NCI-H774 (cell line): Measurements from ENCODE around the gene RAE1.

Source experiments
- DNase-seq: peaks from one replicate; lab custom pipeline; 2025; lab: John Stamatoyannopoulos, UW

RAE1 gene

DNA sequence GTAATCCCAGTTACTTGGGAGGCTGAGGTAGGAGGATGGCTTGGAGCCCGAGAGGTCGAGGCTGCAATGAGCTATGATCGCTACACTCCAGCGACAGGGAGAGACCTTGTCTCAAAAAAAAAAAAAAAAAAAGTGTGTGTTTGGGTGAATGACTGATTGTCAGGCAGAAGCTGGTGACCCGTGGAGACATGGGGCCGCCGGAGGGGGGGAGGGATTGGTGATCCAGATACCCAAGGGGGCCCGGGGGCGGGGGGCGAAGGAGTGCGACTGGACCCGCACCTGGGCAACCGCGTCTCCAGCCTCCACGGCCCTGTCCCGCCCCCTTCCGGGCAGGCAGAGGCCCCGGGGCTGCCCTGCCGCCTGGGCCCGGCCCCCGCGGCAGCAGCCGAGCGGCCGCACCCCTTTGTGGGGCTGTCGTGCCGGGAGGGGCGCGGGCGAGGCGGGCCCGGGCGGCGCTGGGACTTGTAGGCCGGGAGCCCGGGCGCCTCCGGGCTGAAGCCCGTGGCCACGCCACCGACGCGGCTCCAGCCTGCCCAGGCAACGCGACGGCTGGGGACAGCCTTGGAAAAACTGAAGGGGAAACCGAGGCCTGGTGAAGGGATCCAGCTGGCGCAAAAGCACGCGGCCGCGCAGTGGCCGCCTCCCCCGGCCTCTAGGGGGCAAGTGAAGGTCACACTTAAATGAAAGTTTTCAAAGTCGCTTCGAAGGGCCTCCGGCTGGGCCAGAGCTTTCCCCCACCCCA, 38.1 kb downstream of the RAE1 start:
- DNase-seq, result peak; percentile 75

DNA sequence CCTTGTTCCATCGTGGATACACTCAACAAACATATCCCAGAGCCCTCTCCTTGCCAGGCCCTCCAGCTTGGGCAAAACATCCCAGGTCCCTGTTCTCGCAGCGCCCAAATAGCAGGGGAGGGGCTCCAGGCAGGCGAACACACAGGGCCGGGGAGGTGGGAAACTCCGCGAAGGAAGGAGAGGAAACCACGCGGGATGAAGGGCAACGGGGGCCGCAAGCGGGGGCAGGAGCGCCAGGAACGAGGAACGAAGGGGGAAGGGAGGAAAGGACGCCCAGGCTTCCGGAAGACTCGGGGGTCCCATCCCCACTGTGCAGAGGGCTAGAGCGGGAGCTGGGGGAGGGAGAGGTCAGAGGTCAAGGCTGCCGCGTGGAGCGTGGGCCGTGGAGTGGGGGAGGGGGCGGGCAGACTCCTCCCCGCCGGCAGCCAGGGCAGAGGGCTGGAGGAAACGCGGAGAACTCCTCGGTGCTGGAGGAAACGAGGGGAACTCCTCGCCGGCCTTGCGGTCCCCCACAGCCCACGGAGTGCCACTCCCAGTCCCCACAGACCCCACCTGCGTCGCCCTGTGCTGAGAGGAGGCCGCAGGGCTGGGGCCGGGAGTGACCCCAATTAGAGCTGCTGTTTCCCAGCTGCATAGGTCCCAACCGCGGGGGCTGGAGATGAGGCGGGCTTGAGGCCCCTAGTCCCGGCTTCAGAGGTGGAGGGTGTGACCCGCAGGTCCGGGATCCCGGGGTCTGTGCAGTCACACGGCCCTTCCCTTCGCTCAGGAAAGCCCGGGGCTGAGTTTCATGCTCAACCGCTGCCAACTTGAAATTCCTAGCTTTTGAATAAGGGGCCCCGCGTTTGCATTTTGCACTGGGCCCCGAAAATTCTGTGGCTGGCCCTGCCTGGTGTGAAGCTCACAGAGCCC, 38.9 kb downstream of the RAE1 start:
- DNase-seq, result no peak

DNA sequence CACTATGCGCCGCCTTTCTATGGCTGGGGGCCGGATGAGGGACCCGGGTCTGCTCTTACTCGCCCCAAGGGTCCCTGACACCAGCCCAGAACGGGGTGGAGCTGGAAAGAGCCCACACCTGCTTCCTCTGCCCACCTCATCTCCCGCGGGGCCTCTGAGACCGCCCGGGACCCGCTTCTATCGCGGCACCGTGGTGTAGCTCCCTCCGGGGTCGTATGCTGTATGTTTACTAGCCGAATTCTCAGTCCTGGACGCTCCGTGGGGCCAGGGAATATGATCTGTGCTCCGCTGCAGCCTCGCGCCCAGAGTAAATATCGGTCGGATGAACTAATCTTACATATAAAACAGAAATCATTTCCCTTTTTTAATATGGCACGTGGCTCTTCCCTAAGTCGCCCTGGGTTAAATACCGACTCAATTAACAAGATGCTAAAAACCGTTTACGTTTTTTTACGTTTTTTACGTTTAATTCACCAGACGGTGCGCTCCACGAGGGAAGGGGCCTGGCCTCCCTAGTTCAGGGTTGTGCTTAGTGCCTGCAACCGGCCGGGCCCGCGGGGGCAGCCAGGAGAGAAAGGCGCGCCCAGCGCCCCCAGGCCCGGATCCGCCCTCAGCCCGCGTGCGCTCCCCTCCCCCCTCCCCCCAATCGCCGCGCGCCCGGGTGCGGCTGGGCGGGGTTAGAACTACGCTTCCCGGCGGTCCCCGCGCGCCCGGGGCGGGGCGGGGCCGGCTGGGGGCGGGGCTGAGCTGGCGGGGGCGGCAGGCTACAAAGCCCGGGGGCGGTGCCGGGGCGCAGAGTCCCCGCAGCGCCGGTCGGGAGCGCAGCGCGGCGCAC, 39.8 kb downstream of the RAE1 start, which contains the start of gene RBM38:
TSS of gene RBM38 (plus strand) at position 793 of the 835 bp plus-strand sequence. CDS start 186 bp downstream, outside the sequence.
- peak; percentile 77 for DNase-seq

DNA sequence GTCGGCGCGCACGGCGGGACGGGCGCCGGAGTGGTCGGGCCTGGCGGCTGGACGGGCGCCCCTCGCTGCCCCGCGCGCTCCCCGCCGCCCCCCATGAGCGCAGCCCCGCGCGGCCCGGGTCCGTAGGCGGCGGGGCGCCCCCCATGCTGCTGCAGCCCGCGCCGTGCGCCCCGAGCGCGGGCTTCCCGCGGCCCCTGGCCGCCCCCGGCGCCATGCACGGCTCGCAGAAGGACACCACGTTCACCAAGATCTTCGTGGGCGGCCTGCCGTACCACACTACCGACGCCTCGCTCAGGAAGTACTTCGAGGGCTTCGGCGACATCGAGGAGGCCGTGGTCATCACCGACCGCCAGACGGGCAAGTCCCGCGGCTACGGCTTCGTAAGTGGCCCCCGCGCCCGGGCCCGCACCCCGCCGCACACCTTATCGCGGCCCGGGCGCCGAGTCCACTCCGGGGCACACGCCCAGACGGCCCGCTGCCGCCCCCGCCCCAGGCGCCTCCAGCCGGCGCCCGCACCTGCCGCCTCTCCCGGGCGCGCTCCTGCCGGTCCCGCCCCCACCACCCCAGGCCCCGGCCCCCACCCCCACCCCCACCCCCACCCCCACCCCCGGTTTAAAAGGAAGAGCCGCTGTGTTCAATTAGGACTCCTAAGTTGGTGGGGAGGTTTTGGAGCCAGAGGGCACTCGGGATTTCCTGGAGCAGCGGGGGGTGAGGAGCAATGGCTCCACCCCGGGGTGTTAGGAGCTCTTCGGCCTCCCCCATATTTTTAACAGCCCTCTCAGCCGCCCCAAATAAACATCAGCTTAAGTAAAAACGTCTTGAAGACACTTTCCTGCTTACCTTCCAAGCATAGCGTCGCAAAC, 40.6 kb downstream of the RAE1 start:
- peak; percentile 31 for DNase-seq

DNA sequence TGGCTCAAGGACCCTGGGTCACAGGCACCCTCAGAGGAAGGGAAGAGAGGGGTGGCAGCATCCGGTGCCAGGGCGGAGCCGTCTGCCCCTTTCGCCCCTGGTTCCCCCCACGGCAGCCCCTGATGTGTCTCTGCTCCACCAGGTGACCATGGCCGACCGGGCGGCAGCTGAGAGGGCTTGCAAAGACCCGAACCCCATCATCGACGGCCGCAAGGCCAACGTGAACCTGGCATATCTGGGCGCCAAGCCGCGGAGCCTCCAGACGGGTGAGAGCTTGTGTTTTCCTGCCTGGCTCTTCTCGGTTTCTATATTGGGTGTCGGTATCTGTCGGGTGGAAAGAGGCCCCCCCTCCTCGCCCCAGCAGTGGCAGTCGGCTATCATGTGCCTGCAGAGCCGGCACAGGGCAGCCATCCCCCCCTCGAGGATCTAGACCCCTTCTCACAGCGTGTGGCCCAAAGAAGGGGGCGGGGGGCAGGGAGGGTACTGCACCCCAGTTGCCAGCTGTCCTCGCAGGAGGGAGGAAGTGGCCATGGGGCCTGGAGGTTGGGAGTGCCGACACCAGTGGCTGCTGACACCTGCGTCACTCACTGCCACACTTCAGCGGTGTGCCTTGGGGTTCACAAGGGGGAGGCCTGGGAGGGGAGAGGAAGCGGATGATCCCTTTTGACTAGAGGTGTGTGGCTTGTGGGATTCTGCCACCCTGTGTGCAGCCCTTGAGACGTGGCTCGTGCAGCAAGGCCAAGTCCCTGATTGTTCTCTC, 41.6 kb downstream of the RAE1 start:
- peak; percentile 16 for DNase-seq

DNA sequence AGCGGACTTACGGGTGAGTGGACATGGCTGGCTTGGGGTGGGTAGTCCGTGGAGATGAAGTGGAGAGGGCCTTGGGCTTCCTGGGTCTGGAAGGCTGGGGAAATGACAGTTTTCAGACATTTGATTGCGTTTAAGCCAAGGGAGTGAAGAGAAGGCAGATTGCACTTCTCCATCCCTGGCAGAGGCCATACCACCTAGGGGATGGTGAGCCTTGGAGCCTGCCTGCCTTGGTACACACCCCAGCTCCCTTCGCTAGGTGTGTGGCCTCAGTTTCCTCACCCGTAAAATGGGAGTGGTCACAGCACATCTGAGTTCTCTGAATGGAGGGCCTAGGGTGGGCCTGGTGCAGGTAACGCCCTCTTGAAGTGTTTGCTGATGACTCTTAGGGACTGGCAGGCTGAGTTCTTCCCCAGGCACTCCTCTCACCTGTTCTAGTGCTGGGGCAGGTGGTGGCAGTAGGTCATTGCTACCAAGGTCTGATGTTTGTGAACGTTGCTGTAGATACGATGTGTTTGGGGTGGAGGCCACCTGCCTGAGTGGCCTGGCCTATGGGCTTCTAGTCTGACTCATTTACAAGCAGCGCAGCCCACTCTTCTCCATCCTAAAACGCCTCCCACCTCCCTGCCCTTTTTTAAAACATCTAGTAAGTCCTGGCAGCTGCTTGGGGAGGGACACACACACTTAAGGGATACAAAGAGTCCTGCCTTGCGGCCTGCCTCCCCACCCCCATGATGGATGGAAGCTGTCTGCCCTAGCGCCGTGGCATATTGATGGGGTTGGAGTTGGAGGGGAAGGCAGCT, 42.5 kb downstream of the RAE1 start:
- peak; percentile 89 for DNase-seq

DNA sequence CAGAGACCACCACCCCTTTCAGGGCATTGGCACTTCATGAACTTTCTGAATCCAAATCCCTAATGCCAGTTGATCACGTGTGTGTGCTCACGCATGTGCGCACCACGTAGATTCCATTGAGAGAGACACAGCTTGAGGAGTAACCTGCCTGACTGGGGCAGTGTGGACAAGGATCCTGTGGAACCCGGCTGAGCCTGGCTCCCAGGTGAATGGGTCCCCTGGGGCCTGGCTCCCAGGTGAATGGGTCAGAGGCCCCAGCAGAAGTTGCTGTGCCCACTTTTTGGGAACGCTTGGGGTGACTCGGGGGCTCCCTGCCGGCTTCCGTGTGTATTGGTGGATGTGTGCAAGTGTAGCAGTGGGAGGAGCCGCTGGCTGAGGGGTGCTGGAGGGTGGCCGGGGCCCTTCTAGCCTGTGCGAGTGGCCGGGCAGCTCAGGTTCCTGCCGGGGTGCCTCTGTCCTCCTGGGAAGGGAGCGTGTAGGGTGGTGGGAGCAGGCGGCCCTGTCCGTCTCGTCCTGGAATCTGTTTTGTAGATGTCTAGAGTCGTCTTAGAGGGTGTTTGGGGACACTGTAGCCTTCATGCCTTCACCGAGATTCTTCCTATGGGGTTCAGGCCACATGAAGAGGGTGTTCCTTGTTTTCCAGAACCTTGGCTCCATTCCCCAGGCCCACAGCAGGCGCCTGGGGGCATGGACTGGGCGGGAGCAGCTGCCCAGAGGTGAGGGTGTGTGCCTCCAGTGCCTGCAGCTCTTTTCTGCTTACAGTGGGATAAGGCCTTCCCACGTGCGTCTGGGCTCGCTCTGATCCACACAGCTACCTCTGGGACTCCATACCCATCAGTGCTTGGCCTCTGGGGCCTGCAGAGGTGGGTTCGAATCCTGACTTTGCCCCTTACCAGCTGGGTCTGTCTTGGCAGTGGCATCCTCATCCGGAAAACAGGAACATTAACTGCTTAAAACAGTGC, 43.3 kb downstream of the RAE1 start:
- DNase-seq, result no peak

DNA sequence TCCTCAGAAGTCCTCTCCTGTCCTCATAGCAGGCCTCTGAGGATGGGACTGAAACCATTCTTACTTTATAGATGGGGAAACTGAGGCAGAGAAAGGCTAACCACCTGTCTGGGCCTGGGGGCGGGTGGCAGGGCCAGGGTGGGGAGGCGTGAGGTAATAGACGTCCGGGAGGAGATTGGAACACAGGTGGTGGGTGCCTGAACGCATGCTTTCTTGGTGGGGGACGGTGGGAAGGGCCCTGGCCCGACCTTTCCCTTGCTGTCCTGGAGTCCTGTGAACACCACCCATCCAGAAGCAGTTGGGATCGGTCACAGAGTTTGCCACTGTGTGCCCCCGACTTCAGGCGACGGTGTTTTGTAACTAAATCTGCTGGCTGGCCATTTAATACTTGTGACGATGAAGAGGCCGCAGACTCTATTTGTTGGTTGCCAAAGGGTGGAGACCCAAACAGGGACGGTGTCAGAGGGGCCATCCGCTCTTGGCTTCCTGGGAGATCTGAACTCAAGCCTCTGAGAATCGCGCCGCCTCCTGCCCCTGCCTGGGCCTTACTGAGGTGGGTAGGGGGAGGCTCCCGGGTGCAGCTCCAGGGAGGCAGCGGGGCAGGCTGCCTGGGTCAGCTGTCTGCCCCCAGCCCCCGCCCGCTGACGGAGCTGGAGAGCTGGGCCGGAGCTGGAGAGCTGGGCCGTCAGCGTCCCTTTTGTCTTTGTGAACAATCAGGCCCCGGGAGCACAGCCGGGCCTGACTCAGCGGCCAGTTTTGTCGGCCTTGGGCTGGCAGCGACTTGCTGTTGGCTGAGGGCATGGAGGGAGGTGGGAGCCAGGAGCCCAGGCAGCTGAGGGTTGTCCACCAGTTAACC, 44.3 kb downstream of the RAE1 start:
- DNase-seq, result peak; percentile 67

DNA sequence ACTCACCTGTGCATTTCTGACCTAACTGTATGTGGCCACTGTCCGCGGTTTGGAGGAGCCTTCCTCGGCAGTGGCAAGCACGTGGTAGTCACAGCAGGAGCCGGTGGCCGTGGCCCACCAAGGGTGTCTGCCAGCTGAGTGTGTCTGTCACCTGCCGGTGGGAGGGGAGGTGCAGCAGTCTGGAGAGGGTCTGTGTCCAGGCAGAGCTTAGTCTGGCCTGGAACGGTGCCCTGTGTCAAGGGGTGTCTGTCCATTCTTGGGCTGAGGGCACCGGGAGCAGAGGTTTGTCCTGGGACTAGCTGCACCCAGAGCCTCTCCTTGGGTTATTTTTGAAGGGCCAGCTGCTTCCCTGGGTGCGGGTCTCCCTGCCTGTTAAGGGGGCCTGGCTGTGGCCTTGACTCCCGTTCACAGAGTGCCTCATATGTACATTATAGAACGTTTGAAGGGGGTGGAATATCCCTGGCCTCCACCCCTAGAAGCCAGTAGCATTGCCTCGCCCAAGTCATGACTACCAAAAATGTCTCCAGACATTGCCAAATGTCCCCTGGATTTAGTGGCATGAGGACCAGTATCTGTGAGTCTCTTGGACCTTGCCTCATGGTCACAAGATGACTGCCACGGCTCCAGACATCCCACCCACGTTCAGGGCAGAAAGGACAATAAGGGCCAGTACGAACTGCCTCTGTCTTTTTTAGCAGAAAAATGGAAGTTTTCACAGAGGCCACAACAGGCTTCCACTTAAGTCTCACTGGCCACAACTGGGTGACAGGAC, 45.3 kb downstream of the RAE1 start:
- no peak for DNase-seq

DNA sequence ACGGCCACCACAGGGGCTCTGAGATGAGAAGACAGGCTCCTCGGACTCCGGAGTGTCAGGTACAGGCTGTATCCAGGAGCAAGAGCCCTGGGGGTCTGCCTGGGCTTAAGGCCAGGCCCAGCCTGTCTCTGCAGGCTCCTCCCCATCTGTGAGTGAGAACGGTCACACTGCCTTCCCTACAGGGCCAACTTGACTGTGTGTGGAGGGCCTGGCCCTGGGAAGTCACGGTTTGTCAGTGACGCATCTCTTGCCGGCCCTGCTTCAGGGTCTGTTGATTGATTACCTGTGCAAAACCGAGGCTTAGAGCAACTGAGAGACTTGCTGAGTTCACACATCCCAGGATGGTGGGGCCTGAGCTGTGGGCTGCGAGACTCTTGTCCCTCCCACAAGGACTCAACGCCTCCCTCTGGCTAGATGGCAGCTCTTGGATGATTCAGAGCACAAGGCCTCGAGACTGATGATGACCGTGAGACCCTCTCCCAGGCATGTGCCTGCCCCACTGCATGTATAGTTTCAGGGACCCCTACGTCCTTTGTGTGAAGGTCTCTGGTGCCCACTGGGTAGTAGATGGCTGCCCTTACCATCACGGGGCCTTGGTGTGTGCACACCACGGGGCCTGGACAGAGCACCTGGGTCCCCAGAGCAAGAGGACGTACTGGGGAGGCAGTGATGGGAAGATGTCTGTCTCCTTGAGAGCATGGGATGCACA, 46.1 kb downstream of the RAE1 start:
- no peak for DNase-seq

DNA sequence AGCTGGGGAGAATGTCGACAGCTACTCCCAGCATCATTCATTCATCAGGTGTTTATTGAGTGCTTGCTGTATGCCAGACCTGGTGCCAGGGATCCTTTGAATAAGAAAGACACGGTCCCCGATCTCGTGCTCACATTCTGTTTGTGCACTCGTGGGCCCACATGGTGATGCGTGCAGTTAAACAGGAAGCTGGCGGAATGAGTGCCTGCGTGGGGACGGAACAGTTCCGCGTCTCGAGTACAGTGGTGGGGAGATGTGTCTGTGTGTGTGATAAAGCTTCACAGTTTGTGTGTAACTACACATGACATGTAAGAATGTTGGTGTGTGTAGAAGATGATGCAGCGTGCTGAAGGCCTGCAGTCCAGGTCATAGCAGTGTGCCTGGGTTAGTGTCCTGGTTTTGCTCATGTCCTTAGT, 46.6 kb downstream of the RAE1 start:
- no peak for DNase-seq

DNA sequence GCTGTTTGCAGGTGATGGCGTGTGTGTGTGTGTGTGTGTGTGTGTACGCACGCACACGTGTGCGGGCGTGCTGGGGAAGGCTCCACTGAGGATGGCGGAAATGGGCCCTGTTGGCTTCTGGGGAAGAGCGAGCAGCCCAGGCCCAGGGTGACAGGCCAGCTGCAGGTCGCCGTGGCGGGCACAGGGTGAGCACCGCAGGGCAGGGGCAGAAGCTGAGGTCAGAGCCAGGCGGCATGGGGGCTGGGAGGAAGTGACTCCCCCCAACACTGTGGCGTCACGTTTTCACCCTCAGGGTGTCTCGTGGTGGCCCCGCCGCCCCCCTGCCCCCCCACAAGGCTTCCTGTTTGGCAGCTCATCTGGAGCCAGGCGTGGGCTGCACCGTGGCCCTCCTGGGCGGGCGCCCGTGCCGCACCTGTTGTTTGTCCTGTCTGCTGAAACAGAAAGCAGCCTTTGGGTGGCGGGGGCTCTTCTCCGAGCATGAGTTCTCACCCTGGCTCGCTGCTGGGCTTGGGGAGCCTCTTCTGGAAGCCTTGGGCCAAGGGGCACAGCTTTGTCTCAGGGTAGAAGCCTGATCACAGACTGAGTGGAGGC, 47.3 kb downstream of the RAE1 start:
- DNase-seq, result peak; percentile 94

DNA sequence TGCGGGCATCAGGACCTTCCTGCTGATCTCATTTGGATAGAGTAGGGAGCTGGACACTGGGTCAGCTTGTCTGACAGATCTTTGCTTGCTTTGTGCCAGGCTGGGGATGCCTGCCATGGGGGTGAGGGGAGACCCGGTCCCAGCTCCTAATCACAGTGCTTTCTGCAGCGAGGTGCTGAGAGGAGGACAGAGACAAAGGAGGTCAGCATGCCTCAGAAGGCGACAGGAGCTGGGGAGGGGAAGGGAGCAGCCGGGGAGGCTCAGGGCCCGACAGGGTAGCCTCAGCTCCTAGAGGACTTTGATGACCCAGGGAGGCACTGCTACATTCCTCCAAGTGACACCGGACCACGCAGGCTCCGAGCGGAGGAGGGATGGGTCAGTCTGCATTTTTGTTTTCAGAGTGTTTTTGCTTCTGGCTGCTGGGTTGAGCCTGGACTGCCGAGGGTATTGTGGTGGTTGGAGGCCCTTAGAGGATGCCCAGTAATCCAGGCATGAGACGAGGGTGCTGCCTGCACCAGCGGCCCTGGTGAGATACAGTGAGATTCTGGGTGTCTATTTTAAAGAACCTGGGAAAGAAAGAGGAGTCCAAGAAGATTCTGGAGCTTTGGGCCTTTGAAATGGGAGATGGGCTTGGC, 48.0 kb downstream of the RAE1 start:
- DNase-seq, result no peak

DNA sequence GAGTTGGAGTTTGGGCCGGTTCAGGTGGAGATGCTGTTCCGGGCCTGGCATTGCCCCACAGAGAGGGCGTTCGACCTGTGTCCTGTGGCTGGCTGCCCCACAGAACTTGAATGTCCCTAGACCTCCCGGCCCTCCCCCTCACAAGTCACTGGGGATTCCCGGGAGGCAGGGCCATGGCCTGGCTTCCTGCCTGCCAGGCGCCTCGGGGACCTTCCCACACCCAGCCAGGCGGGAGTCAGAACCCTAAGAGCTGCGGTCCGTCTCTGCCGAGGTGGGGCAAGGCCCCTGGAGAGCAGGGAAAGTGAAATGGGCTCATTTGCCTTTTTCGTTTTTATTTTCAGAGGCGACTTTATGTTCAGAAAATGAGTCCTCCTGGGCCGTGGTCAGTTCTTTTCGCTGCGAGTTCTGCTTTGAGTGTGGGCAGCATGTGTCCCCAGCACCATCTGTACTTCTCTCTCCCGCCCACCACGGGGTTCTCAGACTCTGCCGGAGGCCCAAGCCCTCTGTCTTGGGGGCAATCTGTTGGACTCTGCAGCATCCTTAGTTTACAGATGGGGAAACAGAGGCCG, 48.6 kb downstream of the RAE1 start:
- DNase-seq, result no peak

DNA sequence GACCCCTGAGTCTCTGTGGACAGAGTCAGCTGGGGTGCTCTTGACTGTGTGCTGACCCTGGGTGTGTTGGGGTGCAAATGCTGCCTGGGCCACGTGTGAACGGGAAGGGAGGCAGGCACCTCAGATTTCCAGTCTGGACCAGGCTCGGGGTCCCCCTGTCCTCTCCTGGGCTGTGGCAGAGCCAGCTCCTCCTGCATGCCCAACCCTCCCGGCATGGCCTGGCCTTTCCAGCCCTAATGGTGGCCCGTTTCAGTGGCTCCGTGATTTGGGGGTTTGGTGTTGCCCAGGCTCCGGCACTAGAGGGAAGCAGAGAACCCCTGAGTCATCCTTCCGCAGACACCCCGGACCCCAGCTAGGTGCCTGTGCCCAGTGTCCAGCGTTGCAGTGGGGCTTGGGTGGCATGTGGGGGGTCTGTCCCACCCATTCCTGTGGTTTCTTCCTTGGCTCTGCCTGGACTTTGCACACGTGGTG, 49.2 kb downstream of the RAE1 start:
- DNase-seq, result no peak
